ENCODE results near the gene RNF212.

DNA sequence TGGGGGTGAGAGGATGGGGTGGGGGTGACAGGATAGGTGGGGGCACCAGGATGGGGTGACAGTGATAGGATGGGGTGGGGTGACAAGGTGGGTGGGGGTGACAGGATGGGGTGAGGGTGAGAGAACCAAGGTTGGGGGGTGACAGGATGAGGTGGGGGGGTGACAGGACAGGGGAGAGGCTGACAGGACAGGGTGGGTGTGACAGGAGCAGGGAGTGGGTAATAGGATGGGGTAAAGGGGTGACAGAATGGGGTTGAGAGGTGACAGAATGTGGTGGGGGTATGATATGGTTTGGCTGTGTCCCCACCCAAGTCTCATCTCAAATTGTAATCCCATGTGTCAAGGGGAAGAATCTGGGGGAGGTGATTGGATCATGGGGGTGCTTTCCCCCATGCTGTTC, 26.0 kb downstream of the RNF212 start:
- TF ChIP-seq SIN3A (IDR thresholded peaks at IDR 0.05; ENCODE audit: borderline replicate concordance, insufficient read depth, low read length) (no peak), POLR2AphosphoS5 (IDR thresholded peaks at IDR 0.05; ENCODE audit: low read depth, low read length) (no peak)
